ENCODE data around the gene KCTD19.

The KCTD19 gene

DNA sequence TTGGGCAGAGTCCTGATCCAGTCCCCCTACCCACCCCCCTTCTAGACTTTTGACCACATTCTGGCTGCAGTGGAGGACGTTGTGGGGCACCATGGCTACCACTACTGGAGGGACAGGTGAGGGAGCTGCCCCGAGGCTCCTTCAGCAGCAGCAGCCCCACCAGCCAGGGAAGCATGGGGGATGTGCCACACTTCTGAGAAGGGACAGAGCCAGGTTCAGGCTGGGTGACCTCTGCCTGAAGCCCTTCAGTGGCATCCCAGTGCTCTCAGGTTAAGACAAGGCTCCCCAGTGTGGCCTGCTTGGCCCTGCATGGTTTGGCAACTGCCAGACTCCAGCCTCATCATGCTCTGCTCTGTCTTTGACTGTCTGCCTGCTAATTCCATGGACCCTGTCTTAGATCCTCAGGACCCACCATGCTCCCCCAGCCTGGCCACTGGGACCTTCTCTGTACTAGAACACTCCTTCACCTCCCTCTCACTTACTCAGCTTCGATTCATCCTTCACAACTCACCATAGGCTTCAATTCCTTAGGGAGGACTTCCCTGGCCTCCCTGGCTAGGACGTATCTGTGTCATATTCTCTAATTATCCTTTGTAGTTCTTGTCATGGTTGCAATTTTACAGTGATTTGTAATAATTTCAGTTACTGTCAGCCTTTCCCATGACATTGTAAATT, 68.9 kb downstream of the KCTD19 start:
- no peak for DNase-seq

DNA sequence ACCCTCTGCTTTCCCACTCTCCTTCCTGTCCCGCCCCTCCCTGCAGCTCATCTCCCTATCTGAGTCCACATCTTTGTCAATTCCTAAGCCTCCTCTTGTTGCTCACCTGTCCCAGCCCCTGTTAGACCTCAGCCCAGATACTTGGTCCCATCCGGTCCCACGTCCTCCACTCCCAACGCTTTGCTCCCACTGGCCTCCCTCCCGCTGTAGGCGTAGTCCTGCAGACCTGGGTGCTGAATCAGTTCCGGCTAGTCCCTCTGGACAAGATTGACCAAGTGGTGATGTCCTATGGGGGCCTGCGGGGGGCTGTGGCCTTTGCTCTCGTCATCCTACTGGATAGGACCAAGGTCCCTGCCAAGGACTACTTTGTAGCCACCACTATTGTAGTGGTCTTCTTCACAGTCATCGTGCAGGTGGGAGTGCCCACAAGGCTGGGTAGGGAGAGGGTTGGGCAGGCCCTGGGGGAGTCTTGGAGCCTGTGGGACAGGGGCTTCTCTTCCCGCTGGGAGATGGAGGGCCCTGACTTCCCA, 69.8 kb downstream of the KCTD19 start:
- DNase-seq = no peak

GRCh38 chr16:67255553-67256221, 70.9 kb downstream of the KCTD19 start:
- no peak for DNase-seq

GRCh38 chr16:67254801-67255552, 71.6 kb downstream of the KCTD19 start:
- no peak for DNase-seq

GRCh38 chr16:67252609-67253497, 73.7 kb downstream of the KCTD19 start:
- DNase-seq = no peak

- DNase-seq = no peak
Measured at GRCh38 chr16:67250045-67250327, 76.6 kb downstream of the KCTD19 start.

DNA sequence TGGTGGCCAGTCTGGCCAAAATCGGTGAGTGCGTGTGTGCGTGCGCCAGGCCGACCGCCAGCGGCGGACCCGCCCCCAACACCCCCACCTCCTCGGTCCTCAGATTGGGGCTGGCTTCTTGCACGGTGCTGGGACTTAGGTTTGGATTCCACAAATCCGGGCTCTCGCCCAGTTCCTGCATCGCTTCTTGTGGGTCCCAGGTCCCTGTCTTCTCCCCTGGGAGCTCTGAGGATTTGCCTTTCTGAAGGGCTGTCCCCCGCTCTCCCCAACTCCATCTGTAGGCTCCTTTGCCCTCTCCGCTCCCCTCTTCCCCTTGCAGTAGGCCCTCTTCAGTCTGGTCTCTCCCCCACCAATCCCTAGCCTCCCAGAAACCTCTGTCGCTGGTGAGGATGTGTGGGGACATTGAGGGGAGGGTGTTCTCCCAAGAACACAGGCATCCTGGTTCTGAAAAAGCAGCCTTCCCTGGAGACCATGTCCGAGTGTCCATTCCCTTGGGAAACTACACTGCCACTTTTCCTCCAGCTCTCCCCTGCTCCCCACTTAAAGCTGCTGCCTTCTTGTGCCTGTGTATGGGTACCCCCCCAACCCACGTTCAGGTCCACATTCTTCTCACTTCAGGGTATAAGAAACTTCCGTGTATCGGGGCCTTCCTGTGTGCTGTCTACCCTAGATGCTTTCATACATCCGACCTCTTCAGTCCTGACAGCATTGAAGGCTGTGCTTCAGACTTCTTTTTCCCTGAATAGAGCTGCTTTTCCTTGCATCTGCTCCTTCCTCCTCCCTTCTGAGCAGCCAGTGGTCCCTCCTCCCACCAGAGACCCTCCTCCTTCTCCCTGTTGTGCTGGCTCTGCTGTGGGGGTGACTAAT, 77.1 kb downstream of the KCTD19 start:
- no peak for DNase-seq

DNA sequence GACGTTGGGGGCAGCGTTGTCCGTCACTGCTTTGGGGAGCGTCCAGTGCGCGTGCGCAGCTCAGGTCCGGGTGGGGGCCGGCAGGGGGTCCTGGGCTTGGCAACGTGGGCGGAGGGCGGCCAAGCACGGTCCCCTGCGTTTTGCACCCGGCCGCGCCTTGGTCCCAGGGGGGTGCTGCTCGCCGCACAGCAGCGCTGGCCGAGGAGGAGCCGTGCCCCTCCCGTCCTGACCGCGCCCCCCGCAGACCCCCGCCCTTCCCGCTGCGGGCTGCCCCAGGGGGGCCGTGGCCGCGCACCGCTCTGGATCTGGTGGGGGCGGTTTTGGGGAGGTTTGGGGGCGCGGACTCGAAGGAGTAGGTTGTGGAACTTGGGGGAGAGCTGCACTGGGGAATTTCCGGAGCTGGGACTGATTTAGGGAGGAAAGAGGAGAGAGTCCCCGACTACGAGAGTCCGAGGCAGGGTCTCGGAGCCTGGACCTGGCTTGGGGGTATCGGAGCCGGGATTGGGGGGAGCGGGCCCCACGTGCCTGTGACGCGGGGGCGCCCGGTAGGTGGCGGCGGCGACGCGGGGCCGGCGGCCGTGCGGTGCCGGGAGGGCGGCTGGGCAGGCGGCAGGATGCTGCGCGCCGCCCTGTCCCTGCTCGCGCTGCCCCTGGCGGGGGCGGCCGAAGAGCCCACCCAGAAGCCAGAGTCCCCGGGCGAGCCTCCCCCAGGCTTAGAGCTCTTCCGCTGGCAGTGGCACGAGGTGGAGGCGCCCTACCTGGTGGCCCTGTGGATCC, 78.0 kb downstream of the KCTD19 start, which contains the start of gene SLC9A5:
Gene SLC9A5 (plus strand): TSS at position 579 of the 777 bp plus-strand sequence. CDS start 36 bp downstream, at position 615.
- DNase-seq = peak; percentile 32

- DNase-seq = no peak
Measured at GRCh38 chr16:67248073-67248400, 78.5 kb downstream of the KCTD19 start.

GRCh38 chr16:67247192-67248072, 79.1 kb downstream of the KCTD19 start, which contains the start of gene FHOD1:
Gene FHOD1, minus strand, starts transcription at chr16:67247481. Its CDS starts 71 bp downstream, at chr16:67247410.
- peak; percentile 96 for DNase-seq

DNA sequence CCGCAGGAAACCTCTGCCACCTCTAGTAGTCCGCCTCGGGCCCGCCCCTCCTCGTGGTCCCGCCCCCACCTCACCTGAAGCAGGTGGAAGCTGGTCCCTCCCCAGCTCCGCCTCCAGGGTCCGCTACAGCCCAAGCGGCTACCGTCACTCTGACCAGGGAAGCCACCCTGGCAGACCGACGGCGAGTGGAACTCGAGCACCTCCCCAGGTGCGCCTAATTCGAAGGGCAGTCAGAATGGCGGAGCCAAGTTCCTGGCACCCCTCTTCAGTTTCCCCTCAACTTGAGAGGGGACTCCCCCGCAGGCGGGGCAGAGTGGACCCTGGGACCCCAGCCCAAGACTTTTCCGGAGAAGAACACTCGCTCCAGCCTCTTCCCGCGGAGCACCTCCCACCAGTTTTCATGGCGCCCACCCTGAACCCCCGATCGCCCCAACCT, 79.8 kb downstream of the KCTD19 start:
- DNase-seq = peak; percentile 56

- DNase-seq = peak; percentile 46
Measured at GRCh38 chr16:67246081-67246755, 80.3 kb downstream of the KCTD19 start.

DNA sequence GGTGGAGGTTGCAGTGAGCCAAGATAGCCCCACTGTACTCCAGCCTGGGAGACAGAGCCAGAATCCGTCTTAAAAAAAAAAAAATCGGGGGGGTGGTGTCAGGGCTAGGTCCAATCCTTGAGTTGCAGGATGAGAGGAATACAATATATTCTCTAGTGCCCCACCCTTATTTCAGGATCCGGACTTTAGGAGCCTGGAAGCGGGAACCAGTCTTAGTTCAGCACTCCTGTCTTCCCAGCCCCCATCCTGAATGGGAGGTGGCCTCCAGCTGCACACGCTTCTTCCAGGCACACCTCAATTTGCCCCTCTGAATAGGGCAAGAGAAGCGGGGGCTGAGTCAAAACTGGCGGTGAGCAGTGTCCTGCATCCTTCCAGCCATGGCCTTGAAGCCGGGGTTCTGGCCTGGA, 80.9 kb downstream of the KCTD19 start:
- no peak for DNase-seq

DNA sequence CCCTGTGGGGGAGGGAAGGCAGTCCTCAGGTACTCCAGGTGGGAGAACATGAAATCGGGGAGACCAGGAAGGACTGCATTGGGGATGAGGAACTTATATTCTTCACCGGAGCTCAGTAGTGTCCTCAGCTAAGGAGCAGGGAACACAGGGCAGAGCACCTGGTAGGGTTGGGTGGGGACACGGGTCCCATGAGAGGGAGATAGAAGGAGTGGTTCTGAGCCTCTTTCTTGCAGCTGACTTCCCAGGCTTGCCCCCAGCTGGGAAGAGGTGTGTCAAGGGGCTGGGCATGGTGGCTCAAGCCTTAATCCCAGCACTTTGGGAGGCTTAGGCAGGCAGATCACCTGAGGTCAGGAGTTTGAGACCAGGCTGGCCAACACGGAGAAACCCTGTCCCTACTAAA, 81.4 kb downstream of the KCTD19 start:
- no peak for DNase-seq

GRCh38 chr16:67244387-67245185, 82.0 kb downstream of the KCTD19 start:
- DNase-seq = peak; percentile 86

DNA sequence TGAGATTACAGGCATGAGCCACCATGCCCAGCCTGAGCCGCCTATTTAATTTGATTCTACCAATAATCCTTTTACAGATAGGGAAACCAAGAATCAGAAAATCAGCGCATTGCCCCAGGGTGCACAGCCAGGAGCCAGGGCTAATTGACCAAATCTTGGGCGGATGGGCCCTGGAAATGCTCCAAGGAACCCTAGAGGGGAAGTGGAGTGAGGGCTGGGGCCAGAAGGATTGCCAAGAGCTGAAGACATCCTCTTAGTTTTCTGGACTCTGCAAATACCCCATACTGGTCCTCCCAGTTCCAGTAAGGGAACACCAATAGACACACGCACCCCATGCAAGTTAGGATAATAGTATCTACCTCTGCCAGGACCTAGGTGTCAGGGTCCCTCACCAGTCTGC, 83.1 kb downstream of the KCTD19 start:
- no peak for DNase-seq

DNA sequence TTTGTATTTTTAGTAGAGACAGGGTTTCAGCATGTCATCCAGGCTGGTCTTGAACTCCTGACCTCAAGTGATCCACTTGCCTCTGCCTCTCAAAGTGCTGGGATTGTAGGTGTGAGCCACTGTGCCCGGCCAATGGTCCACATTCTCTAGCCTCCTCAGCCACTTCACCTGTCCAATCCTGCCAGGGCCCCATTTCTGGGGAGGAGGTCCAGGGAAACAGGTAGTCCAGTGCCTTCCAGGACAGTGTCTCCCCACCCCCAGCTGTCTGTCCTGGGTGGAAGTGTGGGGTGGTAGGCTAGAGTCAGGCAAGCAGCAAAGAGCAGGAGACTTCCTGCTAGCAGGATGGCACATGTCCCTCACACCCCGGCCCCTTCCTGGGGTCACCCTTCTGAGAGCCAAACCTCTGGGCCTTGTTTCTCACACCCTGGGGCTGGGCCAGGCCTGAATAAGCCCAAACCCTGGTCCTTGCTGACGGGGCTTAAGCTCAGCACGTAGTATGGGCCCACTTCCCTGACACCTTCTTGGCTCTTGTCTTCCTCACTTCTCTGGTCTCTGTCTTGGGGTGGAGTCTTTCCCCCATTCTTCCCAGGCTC, 84.3 kb downstream of the KCTD19 start:
- no peak for DNase-seq
